HepG2 (cell line): ENCODE data around the gene LGALS1. TPM values are rescaled to one million over a fixed set of nuclear protein-coding genes. Genes with fewer than 3 reads are reported as not detected.

Experiments used
- CREB1 ChIP-seq, 2 experiments: fragments of 450-650 bp in 1 of 2; IDR thresholded peaks; 2 replicates each; pipeline ENCODE4 v1.6.1; 2016 to 2017; ENCODE audit warnings: control low read depth in 1 of 2, mild to moderate bottlenecking in 1 of 2, missing compliant biosample characterization in 1 of 2, missing genetic modification characterization in 1 of 2
- DPF2 ChIP-seq: sonication (generic); formaldehyde crosslinking; IDR thresholded peaks from 2 replicates; pipeline ENCODE4 v1.4.0; 2020; ENCODE audit warnings: mild to moderate bottlenecking, low read depth, missing genetic modification reagents, borderline replicate concordance
- DR1 ChIP-seq: sonication (generic); formaldehyde crosslinking; IDR thresholded peaks from 2 replicates; pipeline ENCODE4 v1.8.0; 2021; ENCODE audit warnings: mild to moderate bottlenecking, missing genetic modification reagents, inconsistent platforms
- GABPA ChIP-seq, 2 experiments: IDR thresholded peaks; 2 replicates each; pipeline ENCODE4 v1.6.1; 2011 to 2016; ENCODE audit warnings: low read depth in 2 of 2, low read length in 1 of 2, missing biosample characterization in 1 of 2, missing genetic modification characterization in 1 of 2
- HDAC2 ChIP-seq: sonication (generic); formaldehyde crosslinking; IDR thresholded peaks from 2 replicates; pipeline ENCODE4 v1.4.0; 2020; ENCODE audit warnings: missing genetic modification reagents
- KLF13 ChIP-seq: sonication (generic); formaldehyde crosslinking; IDR thresholded peaks from 2 replicates; pipeline ENCODE4 v1.4.0; 2020; ENCODE audit warnings: mild to moderate bottlenecking, missing genetic modification reagents
- LCORL ChIP-seq, 2 experiments: fragments of 450-650 bp in 1 of 2; sonication (generic) in 1 of 2; formaldehyde crosslinking in 1 of 2; IDR thresholded peaks; 2 replicates each; pipeline versions ENCODE4 v1.5.0 to v1.6.1; 2017 to 2020; ENCODE audit warnings: antibody characterized with exemption in 1 of 2, missing genetic modification reagents in 1 of 2
- NCOA2 ChIP-seq: sonication (generic); formaldehyde crosslinking; IDR thresholded peaks from 2 replicates; pipeline ENCODE4 v1.8.0; 2022; ENCODE audit warnings: inconsistent platforms
- NPAS2 ChIP-seq: sonication (generic); formaldehyde crosslinking; IDR thresholded peaks from 2 replicates; pipeline ENCODE4 v1.8.0; 2022; ENCODE audit warnings: mild to moderate bottlenecking, missing genetic modification reagents, borderline replicate concordance
- PITX1 ChIP-seq: sonication (generic); formaldehyde crosslinking; IDR thresholded peaks from 2 replicates; pipeline ENCODE4 v1.5.1; 2020; ENCODE audit warnings: mild to moderate bottlenecking, missing genetic modification reagents
- RXRB ChIP-seq: IDR thresholded peaks from 2 replicates; pipeline ENCODE4 v1.6.1; 2016; ENCODE audit warnings: borderline replicate concordance, missing genetic modification reagents, missing compliant biosample characterization
- STAT5B ChIP-seq: sonication (generic); formaldehyde crosslinking; IDR thresholded peaks from 2 replicates; pipeline ENCODE4 v1.4.0; 2020; ENCODE audit warnings: missing genetic modification reagents
- THAP11 ChIP-seq: IDR thresholded peaks from 2 replicates; pipeline ENCODE4 v1.6.1; 2016; ENCODE audit warnings: missing biosample characterization, missing genetic modification reagents
- ZNF331 ChIP-seq: sonication (generic); formaldehyde crosslinking; IDR thresholded peaks from 2 replicates; pipeline ENCODE4 v1.4.0; 2020; ENCODE audit warnings: missing genetic modification reagents
- ZSCAN25 ChIP-seq: sonication (generic); formaldehyde crosslinking; IDR thresholded peaks from 2 replicates; pipeline ENCODE4 v1.8.0; 2022; ENCODE audit warnings: mild to moderate bottlenecking, missing genetic modification reagents
- polyA plus RNA-seq, 8 experiments: library from polyadenylated mRNA; depleted of rRNA in 3 of 8; stranded (reverse) in 7 of 8; unstranded in 1 of 8; fragments of >200 nt; fragmentation: Illumina TruSeq in 4 of 8; extraction: Trizol in 4 of 8; gene quantifications; 2 replicates each; pipeline versions ENCODE4 v1.2.1 to v1.2.3, GENCODE V29; 2011 to 2016; ENCODE audit warnings: low read depth in 4 of 8, missing spikeins in 1 of 8, mixed read lengths in 1 of 8; ENCODE audit not compliant: insufficient read depth in 1 of 8
- total RNA-seq, 5 experiments: library from RNA; depleted of rRNA; stranded (reverse); fragments of >200 nt; fragmentation: Illumina TruSeq; extraction: Trizol; gene quantifications; 2 replicates each; pipeline ENCODE4 v1.2.3, GENCODE V29; 2016; ENCODE audit warnings: low read depth in 1 of 5
- TF ChIP-seq, protein P1 (sequence below): sonication (generic); formaldehyde crosslinking; IDR thresholded peaks from 2 replicates; pipeline ENCODE4 v1.5.1; 2020; ENCODE audit warnings: mild to moderate bottlenecking, missing genetic modification reagents, moderate library complexity
- TF ChIP-seq, protein P2 (sequence below): IDR thresholded peaks from 2 replicates; pipeline ENCODE4 v1.6.1; 2016; ENCODE audit warnings: missing genetic modification reagents, missing compliant biosample characterization
- TF ChIP-seq, protein P3 (sequence below): IDR thresholded peaks from 2 replicates; pipeline ENCODE4 v1.6.1; 2016
- TF ChIP-seq, protein P4 (sequence below), 2 experiments: fragments of 450-650 bp in 1 of 2; sonication (generic) in 1 of 2; formaldehyde crosslinking; IDR thresholded peaks; 2 replicates each; pipeline versions ENCODE4 v1.5.0 to v1.8.0; 2020 to 2022; ENCODE audit warnings: mild to moderate bottlenecking in 1 of 2, missing genetic modification reagents in 1 of 2

LGALS1 gene
- total and polyA plus RNA-seq, 2 of the 13 experiments (the other 11 are each of a cell fraction or from before 2014, with no cell fraction given), result 103 to 858 TPM

DNA sequence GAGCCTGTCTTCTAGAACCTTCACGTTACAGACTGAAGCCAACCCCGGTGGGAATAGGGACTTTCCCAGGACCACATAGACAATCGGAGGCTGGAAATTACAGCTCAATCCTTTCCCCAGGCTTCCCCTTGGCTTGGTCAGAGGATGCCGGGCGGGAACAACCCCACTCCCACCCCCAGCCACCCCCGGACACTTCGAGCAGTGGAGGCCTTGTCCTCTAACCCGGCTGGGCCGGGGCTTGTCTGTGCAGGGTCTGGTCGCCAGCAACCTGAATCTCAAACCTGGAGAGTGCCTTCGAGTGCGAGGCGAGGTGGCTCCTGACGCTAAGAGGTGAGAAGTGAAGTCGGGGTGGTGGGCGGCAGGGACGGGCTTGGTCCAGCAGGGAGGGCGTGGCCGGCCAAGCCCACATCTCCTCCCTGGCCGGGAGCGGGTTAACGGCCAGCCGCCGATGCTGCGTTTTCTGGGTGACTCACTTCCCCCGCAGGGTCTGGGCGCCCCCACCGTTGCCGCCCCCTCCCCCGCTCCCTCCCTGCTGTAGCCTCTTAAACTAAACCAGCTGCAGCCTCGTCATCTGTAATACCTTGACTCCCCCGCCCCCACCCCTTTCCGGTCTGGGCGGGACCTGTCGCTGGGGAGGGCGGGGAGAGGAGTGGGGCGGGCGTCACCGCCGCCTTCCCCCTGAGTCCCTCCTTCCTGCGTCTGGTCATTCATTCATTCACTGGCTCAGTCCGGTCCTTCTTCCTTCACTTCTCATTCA is 1.5 kb downstream of the LGALS1 start (continued):
- TF ChIP-seq, protein P1, sequence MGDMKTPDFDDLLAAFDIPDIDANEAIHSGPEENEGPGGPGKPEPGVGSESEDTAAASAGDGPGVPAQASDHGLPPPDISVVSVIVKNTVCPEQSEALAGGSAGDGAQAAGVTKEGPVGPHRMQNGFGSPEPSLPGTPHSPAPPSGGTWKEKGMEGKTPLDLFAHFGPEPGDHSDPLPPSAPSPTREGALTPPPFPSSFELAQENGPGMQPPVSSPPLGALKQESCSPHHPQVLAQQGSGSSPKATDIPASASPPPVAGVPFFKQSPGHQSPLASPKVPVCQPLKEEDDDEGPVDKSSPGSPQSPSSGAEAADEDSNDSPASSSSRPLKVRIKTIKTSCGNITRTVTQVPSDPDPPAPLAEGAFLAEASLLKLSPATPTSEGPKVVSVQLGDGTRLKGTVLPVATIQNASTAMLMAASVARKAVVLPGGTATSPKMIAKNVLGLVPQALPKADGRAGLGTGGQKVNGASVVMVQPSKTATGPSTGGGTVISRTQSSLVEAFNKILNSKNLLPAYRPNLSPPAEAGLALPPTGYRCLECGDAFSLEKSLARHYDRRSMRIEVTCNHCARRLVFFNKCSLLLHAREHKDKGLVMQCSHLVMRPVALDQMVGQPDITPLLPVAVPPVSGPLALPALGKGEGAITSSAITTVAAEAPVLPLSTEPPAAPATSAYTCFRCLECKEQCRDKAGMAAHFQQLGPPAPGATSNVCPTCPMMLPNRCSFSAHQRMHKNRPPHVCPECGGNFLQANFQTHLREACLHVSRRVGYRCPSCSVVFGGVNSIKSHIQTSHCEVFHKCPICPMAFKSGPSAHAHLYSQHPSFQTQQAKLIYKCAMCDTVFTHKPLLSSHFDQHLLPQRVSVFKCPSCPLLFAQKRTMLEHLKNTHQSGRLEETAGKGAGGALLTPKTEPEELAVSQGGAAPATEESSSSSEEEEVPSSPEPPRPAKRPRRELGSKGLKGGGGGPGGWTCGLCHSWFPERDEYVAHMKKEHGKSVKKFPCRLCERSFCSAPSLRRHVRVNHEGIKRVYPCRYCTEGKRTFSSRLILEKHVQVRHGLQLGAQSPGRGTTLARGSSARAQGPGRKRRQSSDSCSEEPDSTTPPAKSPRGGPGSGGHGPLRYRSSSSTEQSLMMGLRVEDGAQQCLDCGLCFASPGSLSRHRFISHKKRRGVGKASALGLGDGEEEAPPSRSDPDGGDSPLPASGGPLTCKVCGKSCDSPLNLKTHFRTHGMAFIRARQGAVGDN (CRISPR knock-in tag), result peak; percentile 81
- TF ChIP-seq PITX1 (CRISPR knock-in tag), result 0 out of 2 replicates have a peak, but pooled peaks have one; percentile 26
- TF ChIP-seq THAP11, result 0 out of 2 replicates have a peak, but pooled peaks have one; percentile 18
- no peak for TF ChIP-seq DPF2
- TF ChIP-seq, protein P2, sequence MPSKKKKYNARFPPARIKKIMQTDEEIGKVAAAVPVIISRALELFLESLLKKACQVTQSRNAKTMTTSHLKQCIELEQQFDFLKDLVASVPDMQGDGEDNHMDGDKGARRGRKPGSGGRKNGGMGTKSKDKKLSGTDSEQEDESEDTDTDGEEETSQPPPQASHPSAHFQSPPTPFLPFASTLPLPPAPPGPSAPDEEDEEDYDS (CRISPR knock-in tag), result 0 out of 2 replicates have a peak, but pooled peaks have one; percentile 33
- TF ChIP-seq RXRB (CRISPR knock-in tag), result 0 out of 2 replicates have a peak, but pooled peaks have one; percentile 19
- TF ChIP-seq HDAC2 (CRISPR knock-in tag), result 0 out of 2 replicates have a peak, but pooled peaks have one; percentile 37
- TF ChIP-seq ZSCAN25 (CRISPR knock-in tag), result no peak
- no peak for TF ChIP-seq LCORL (IDR thresholded peaks at IDR 0.05)
- TF ChIP-seq LCORL (CRISPR knock-in tag; IDR thresholded peaks at IDR 0.05), result peak; percentile 44; the same call in 1 of the 2 replicates
- TF ChIP-seq ZNF331, result peak; percentile 30; the same call in 1 of the 2 replicates
- no peak for TF ChIP-seq KLF13 (CRISPR knock-in tag)
- 0 out of 2 replicates have a peak, but pooled peaks have one; percentile 22 for TF ChIP-seq NCOA2
- TF ChIP-seq DR1 (CRISPR knock-in tag), result no peak
- TF ChIP-seq, protein P3, sequence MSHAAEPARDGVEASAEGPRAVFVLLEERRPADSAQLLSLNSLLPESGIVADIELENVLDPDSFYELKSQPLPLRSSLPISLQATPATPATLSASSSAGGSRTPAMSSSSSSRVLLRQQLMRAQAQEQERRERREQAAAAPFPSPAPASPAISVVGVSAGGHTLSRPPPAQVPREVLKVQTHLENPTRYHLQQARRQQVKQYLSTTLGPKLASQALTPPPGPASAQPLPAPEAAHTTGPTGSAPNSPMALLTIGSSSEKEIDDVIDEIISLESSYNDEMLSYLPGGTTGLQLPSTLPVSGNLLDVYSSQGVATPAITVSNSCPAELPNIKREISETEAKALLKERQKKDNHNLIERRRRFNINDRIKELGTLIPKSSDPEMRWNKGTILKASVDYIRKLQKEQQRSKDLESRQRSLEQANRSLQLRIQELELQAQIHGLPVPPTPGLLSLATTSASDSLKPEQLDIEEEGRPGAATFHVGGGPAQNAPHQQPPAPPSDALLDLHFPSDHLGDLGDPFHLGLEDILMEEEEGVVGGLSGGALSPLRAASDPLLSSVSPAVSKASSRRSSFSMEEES (CRISPR knock-in tag), result 0 out of 2 replicates have a peak, but pooled peaks have one; percentile 9
- no peak for TF ChIP-seq GABPA (IDR thresholded peaks at IDR 0.05; ENCODE audit: low read depth, low read length)
- peak; percentile 77 for TF ChIP-seq GABPA (CRISPR knock-in tag; IDR thresholded peaks at IDR 0.05; ENCODE audit: low read depth)
- TF ChIP-seq STAT5B (CRISPR knock-in tag), result no peak
- TF ChIP-seq CREB1 (IDR thresholded peaks at IDR 0.05), result peak; percentile 55; the same call in 1 of the 2 replicates
- no peak for TF ChIP-seq CREB1 (CRISPR knock-in tag; IDR thresholded peaks at IDR 0.05)
- TF ChIP-seq, protein P4, sequence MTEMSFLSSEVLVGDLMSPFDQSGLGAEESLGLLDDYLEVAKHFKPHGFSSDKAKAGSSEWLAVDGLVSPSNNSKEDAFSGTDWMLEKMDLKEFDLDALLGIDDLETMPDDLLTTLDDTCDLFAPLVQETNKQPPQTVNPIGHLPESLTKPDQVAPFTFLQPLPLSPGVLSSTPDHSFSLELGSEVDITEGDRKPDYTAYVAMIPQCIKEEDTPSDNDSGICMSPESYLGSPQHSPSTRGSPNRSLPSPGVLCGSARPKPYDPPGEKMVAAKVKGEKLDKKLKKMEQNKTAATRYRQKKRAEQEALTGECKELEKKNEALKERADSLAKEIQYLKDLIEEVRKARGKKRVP (CRISPR knock-in tag; IDR thresholded peaks at IDR 0.05), result 0 out of 4 replicates have a peak, but pooled peaks of 1 of the 2 experiments have one; percentile 13
- no peak for TF ChIP-seq NPAS2
